HG03442 (cell line): ENCODE results near the gene APOB.

Experiments used
- ATAC-seq: cut with Tn5 transposase; IDR thresholded peaks from one replicate; pipeline ENCODE4 v1.9.1; 2021; ENCODE audit warnings: mild to moderate bottlenecking, moderate library complexity; ENCODE audit not compliant: unreplicated experiment

Gene APOB

GRCh38 chr2:20986024-20986939 lies 57.6 kb downstream of the APOB start:
- no peak for ATAC-seq

GRCh38 chr2:20985062-20985461 lies 58.8 kb downstream of the APOB start:
- no peak for ATAC-seq

- ATAC-seq: no peak
Measured at GRCh38 chr2:20984408-20984807, 59.5 kb downstream of the APOB start.

- no peak for ATAC-seq
Measured at GRCh38 chr2:20983844-20984243, 60.0 kb downstream of the APOB start.

- ATAC-seq: no peak
Measured at GRCh38 chr2:20982861-20983260, 61.0 kb downstream of the APOB start.

- no peak for ATAC-seq
Measured at GRCh38 chr2:20977520-20978180, 66.2 kb downstream of the APOB start.

- no peak for ATAC-seq
Measured at GRCh38 chr2:20976527-20976926, 67.3 kb downstream of the APOB start.

- ATAC-seq: no peak
Measured at GRCh38 chr2:20972792-20973565, 70.9 kb downstream of the APOB start.

- ATAC-seq: no peak
Measured at GRCh38 chr2:20972110-20972509, 71.8 kb downstream of the APOB start.

GRCh38 chr2:20970068-20970467 lies 73.8 kb downstream of the APOB start:
- no peak for ATAC-seq

GRCh38 chr2:20966061-20966595 lies 77.7 kb downstream of the APOB start:
- ATAC-seq: no peak

GRCh38 chr2:20965221-20965620 lies 78.7 kb downstream of the APOB start:
- ATAC-seq: no peak

- ATAC-seq: no peak
Measured at GRCh38 chr2:20963867-20964266, 80.0 kb downstream of the APOB start.

GRCh38 chr2:20962939-20963557 lies 80.8 kb downstream of the APOB start:
- ATAC-seq: peak; percentile 85

GRCh38 chr2:20961858-20962257 lies 82.0 kb downstream of the APOB start:
- no peak for ATAC-seq

- no peak for ATAC-seq
Measured at GRCh38 chr2:20960003-20960402, 83.9 kb downstream of the APOB start.

GRCh38 chr2:20959252-20959651 lies 84.6 kb downstream of the APOB start:
- no peak for ATAC-seq

- no peak for ATAC-seq
Measured at GRCh38 chr2:20957788-20958525, 85.9 kb downstream of the APOB start.

- ATAC-seq: no peak
Measured at GRCh38 chr2:20955277-20956026, 88.4 kb downstream of the APOB start.
